A673 (cell line): ENCODE data around the gene KRTAP4-16. TPM values are rescaled to one million over a fixed set of nuclear protein-coding genes. Genes with fewer than 3 reads are reported as not detected.
A peak's percentile ranks its signal among the peaks of the same experiment; 100 is the strongest.
"Not testable (repeated sequence)": the region's sequence is repeated elsewhere in the genome, so short reads cannot be mapped to it uniquely, and the experiment has no call there.

Source experiments
- BruUV-seq: library from RNA; stranded (reverse); fragments of 400-500 nt; replicated peaks from 2 replicates; lab custom pipeline; 2021; lab: Mats Ljungman, UMichigan
- CTCF ChIA-PET: fragments of 300-600 bp; sonication (Branson Sonifier 250); formaldehyde crosslinking; loops from one replicate; lab custom pipeline; 2022; ENCODE audit warnings: antibody characterized with exemption; lab: Charles Lee
- POLR2A ChIA-PET: fragments of 300-600 bp; sonication (Branson Sonifier 250); formaldehyde crosslinking; loops from one replicate; lab custom pipeline; 2022; ENCODE audit warnings: antibody characterized with exemption; ENCODE audit not compliant: low non-redundant PET; lab: Charles Lee
- DNase-seq: peaks from one replicate; pipeline ENCODE4 v3.0.0-alpha.2; 2015; ENCODE audit warnings: low spot score
- H3K27ac ChIP-seq: fragments of 200-600 bp; sonication (generic); 2 replicates; pipeline ENCODE4 v1.5.1; 2016; ENCODE audit warnings: mixed run types, low read depth, mild to moderate bottlenecking, mixed read lengths, antibody characterized with exemption, low read length; ENCODE audit not compliant: poor library complexity, severe bottlenecking
- H3K27me3 ChIP-seq: fragments of 200-600 bp; sonication (generic); replicated peaks from 2 replicates; pipeline ENCODE4 v1.6.1; 2017; ENCODE audit warnings: mixed run types, low read depth, mild to moderate bottlenecking, mixed read lengths, antibody characterized with exemption, low read length; ENCODE audit not compliant: insufficient read depth, poor library complexity
- H3K36me3 ChIP-seq: fragments of 200-600 bp; sonication (generic); 2 replicates; pipeline ENCODE4 v1.6.1; 2016; ENCODE audit warnings: mixed run types, mild to moderate bottlenecking, mixed read lengths, antibody characterized with exemption, low read length; ENCODE audit not compliant: insufficient read depth, poor library complexity, severe bottlenecking
- H3K4me1 ChIP-seq: fragments of 200-600 bp; sonication (generic); 2 replicates; pipeline ENCODE4 v1.6.1; 2017; ENCODE audit warnings: mixed run types, mild to moderate bottlenecking, mixed read lengths, antibody characterized with exemption, low read length; ENCODE audit not compliant: insufficient read depth, poor library complexity, severe bottlenecking
- H3K4me3 ChIP-seq: fragments of 200-600 bp; sonication (generic); 2 replicates; pipeline ENCODE4 v1.5.1; 2016; ENCODE audit warnings: low read depth, mixed run types, mild to moderate bottlenecking, mixed read lengths, low read length; ENCODE audit not compliant: poor library complexity, severe bottlenecking
- H3K9me3 ChIP-seq: fragments of 200-600 bp; sonication (generic); 2 replicates; pipeline ENCODE4 v1.6.1; 2016; ENCODE audit warnings: mixed run types, low read depth, mild to moderate bottlenecking, mixed read lengths, antibody characterized with exemption, low read length; ENCODE audit not compliant: poor library complexity, severe bottlenecking
- CTCF ChIP-seq: fragments of 300-800, 200-600 bp; sonication (generic); conservative IDR thresholded peaks from 2 replicates; pipeline ENCODE4 v1.5.1; 2017; ENCODE audit warnings: low read depth, mild to moderate bottlenecking, antibody characterized with exemption, low read length, moderate library complexity, mixed read lengths
- EZH2 ChIP-seq: fragments of 200-600 bp; sonication (generic); IDR thresholded peaks from 2 replicates; pipeline ENCODE4 v1.6.1; 2017; ENCODE audit warnings: borderline replicate concordance, low read depth, mild to moderate bottlenecking, mixed read lengths, antibody characterized with exemption, low read length; ENCODE audit not compliant: poor library complexity, severe bottlenecking
- intact Hi-C: fragments of 100-400 bp; cut with micrococcal nuclease; formaldehyde crosslinking; loops from one replicate; pipeline ENCODE4 v1.10.0; 2022; ENCODE audit not compliant: unreplicated experiment
- total RNA-seq: library from RNA; stranded (reverse); gene quantifications from 2 replicates; pipeline ENCODE4 v1.2.3, GENCODE V29; 2021

Gene KRTAP4-16
- total RNA-seq, 1 experiment from 2014 or later, result not detected

GRCh38 chr17:41107941-41108450 is 6.0 kb upstream of the KRTAP4-16 start:
- Histone ChIP-seq H3K9me3 (no peaks in the 10 kb centered on the region), H3K4me1 (no peaks in the 10 kb centered on the region), H3K27ac (no peak overlapping the region), H3K36me3 (no peaks in the 10 kb centered on the region), H3K27me3 (no peaks in the 10 kb centered on the region), H3K4me3 (no peak overlapping the region)
- no TSS peak for BruUV-seq
- TF ChIP-seq CTCF, result no peak
- TF ChIP-seq EZH2, result no peak
- intact Hi-C loops, result no loop called here
- ChIA-PET CTCF (no interaction called here), POLR2A (no interaction called here)
- DNase-seq, result no peak

DNA sequence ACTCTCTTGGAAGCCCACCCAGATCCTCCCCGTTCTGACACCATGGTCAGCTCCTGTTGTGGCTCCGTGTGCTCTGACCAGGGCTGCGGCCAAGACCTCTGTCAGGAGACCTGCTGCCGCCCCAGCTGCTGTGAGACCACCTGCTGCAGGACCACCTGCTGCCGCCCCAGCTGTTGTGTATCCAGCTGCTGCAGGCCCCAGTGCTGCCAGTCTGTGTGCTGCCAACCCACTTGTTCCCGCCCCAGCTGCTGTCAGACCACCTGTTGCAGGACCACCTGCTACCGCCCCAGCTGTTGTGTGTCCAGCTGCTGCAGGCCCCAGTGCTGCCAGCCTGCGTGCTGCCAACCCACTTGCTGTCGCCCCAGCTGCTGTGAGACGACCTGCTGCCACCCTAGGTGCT is 3.3 kb upstream of the KRTAP4-16 start, which contains the start of gene KRTAP4-9:
KRTAP4-9 (plus strand) TSS at position 43 of the 400 bp plus-strand sequence; CDS start at position 43, 0 bp downstream.
- H3K4me3 ChIP-seq, POLR2A ChIA-PET, CTCF ChIA-PET, H3K36me3 ChIP-seq, H3K27me3 ChIP-seq, intact Hi-C loops, H3K27ac ChIP-seq, H3K9me3 ChIP-seq, BruUV-seq, H3K4me1 ChIP-seq: not testable (repeated sequence)
- peak; percentile 28 for DNase-seq

DNA sequence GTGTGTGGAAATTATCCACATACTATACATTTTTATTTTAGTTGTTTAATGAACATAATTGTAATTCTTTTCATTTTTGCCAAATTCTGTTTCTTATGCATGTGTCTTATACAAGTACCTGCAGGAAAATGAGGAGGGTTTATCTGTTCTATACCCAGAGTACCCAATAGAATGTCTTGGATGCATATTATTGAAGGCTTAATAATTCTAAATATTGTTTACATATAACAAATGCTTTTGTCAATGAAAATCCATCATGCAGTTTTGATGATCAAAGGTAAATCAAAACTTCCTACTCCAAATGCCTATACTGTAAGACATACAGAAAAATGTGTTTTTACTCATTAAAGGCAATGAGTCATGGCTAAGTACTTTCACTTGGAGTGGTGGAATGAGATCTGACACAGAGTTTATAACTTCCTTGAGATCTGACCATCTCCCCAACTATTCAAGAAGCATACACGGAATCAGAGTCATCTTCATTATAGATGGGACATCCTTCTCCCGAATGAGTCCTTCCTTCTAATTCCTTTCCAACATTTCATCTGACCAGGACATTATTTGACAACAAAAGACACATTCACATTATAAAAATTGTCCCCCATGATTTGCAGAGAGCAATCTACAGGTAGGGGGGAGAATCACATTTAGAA is 2.5 kb upstream of the KRTAP4-16 start:
- H3K4me1 ChIP-seq, H3K27ac ChIP-seq, H3K9me3 ChIP-seq, H3K36me3 ChIP-seq, POLR2A ChIA-PET, H3K27me3 ChIP-seq, BruUV-seq, CTCF ChIA-PET, H3K4me3 ChIP-seq, intact Hi-C loops: not testable (repeated sequence)
- peak; percentile 20 for DNase-seq

GRCh38 chr17:41103896-41104295 is 1.9 kb upstream of the KRTAP4-16 start:
- no peaks in the 10 kb centered on the region for H3K36me3 ChIP-seq
- H3K4me3 ChIP-seq, result no peak overlapping the region
- H3K27ac ChIP-seq, result no peak overlapping the region
- no peaks in the 10 kb centered on the region for H3K9me3 ChIP-seq
- no peaks in the 10 kb centered on the region for H3K27me3 ChIP-seq
- TF ChIP-seq CTCF (no peak), EZH2 (no peak)
- intact Hi-C loops, result no loop called here
- POLR2A ChIA-PET, result no interaction called here
- no TSS peak for BruUV-seq
- no peak for DNase-seq
- CTCF ChIA-PET, result no interaction called here
- no peaks in the 10 kb centered on the region for H3K4me1 ChIP-seq

GRCh38 chr17:41099682-41100480 is 2.1 kb downstream of the KRTAP4-16 start:
- BruUV-seq, result not testable (repeated sequence)

More at GRCh38 chr17:41099682-41100480, 2.1 kb downstream of the KRTAP4-16 start:
- H3K36me3 ChIP-seq, H3K9me3 ChIP-seq, DNase-seq, H3K4me1 ChIP-seq, POLR2A ChIA-PET, H3K4me3 ChIP-seq, H3K27me3 ChIP-seq, H3K27ac ChIP-seq, intact Hi-C loops, CTCF ChIA-PET: not testable (repeated sequence)
